Liver (tissue), 3 donors: ENCODE measurements around the gene SUCNR1.

ENCODE experiments used
- ATF3 ChIP-seq: IDR thresholded peaks from 2 replicates; pipeline ENCODE4 v1.6.1; 2016; ENCODE audit warnings: antibody characterized with exemption
- CTCF ChIP-seq: fragments of 150-350 bp; IDR thresholded peaks from 2 replicates; pipeline ENCODE4 v1.5.1; 2017; ENCODE audit warnings: improper control_type of control experiment, low read depth, low read length; ENCODE audit not compliant: missing input control
- GABPA ChIP-seq, 2 donors: IDR thresholded peaks in 1 of 2; conservative IDR thresholded peaks in 1 of 2; 2 replicates each; pipeline ENCODE4 v1.6.1; 2016; ENCODE audit warnings: antibody characterized with exemption in 2 of 2, mild to moderate bottlenecking in 1 of 2, moderate library complexity in 1 of 2
- HNF4A ChIP-seq, 2 donors: conservative IDR thresholded peaks; 2 replicates each; pipeline ENCODE4 v1.6.1; 2016; ENCODE audit warnings: antibody characterized with exemption in 2 of 2, mild to moderate bottlenecking in 2 of 2
- JUND ChIP-seq, 2 donors: IDR thresholded peaks; 2 replicates each; pipeline ENCODE4 v1.6.1; 2016; ENCODE audit warnings: antibody characterized with exemption in 2 of 2
- RAD21 ChIP-seq, 2 donors: IDR thresholded peaks; 2 replicates each; pipeline ENCODE4 v1.6.1; 2016; ENCODE audit warnings: antibody characterized with exemption in 2 of 2, mild to moderate bottlenecking in 2 of 2
- RXRA ChIP-seq, 2 donors: IDR thresholded peaks; 2 replicates each; pipeline ENCODE4 v1.6.1; 2017 to 2018; ENCODE audit warnings: antibody characterized with exemption in 2 of 2, mild to moderate bottlenecking in 1 of 2
- SP1 ChIP-seq: IDR thresholded peaks from 2 replicates; pipeline ENCODE4 v1.6.1; 2018; ENCODE audit warnings: antibody characterized with exemption, mild to moderate bottlenecking
- TAF1 ChIP-seq: conservative IDR thresholded peaks from 2 replicates; pipeline ENCODE4 v1.6.1; 2016; ENCODE audit warnings: antibody characterized with exemption, mild to moderate bottlenecking
- YY1 ChIP-seq: IDR thresholded peaks from 2 replicates; pipeline ENCODE4 v1.6.1; 2016; ENCODE audit warnings: antibody characterized with exemption, mild to moderate bottlenecking
- donor health status: healthy.
- donor health status: healthy.

GRCh38 chr3:151918253-151919029 is 45.0 kb downstream of the SUCNR1 start:
- TF ChIP-seq CTCF (peak; percentile 75), JUND (IDR thresholded peaks at IDR 0.05) (no peak), YY1 (no peak), ATF3 (peak; percentile 54), RXRA (IDR thresholded peaks at IDR 0.05) (no peak), TAF1 (no peak), HNF4A (conservative IDR thresholded peaks at IDR 0.05) (peak in 1 of 2 donors; percentile 10), GABPA (IDR thresholded peaks at IDR 0.05 in 1 of 2, conservative IDR thresholded peaks at IDR 0.05 in 1 of 2) (no peak), SP1 (no peak), RAD21 (IDR thresholded peaks at IDR 0.05) (peak; percentile 92 to 93)
